Measurements from ENCODE around the gene PABPC1L. TPM values are rescaled to one million over a fixed set of nuclear protein-coding genes. Genes with fewer than 3 reads are reported as not detected.

The PABPC1L gene
- total RNA-seq, 6 experiments from 2014 or later: 8.7 to 40.2 (median 27.7) TPM

DNA sequence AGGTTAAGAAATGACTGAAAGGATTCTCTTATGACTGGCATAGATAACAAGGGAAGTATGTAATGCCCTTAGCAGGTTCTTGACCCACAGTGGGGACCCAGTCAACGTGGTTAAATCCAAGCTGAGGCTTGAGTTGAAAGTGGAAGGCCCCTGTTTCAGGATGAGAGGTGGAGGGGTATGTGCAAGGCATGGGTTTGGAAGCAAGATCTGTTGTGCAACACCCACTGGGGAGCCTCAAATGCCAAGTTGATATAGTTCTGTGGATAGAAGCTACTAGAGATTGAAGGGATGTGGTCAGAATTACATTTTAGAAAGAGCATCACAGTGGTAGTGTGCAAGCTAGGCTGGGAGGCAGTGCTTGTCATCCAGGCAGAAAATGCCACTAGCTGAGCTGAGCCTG, 5.1 kb downstream of the PABPC1L start:
- no peak overlapping the region for H3K27ac ChIP-seq
- no peaks in the 10 kb centered on the region for H3K27me3 ChIP-seq
- no peaks in the 10 kb centered on the region for H3K9me3 ChIP-seq
- no peak overlapping the region for H3K4me3 ChIP-seq
- TF ChIP-seq POLR2A (IDR thresholded peaks at IDR 0.05) (no peak), CTCF (IDR thresholded peaks at IDR 0.05) (no peak)
- peaks cover 0 to 4% (median 0%) of the 10 kb centered on the region in 4 donors for H3K36me3 ChIP-seq
- no peak for DNase-seq
- intact Hi-C loops (cut with DNase I): no loop called here
- no peak for ATAC-seq
- WGBS (ENCODE audit: insufficient coverage, low coverage, low lambda C conversion rate, missing lambda C conversion rate): 67% methylated on average over 1 of the region's 1 CpG
- H3K4me1 ChIP-seq: peaks cover 0 to 13% (median 0%) of the 10 kb centered on the region in 4 donors

GRCh38 chr20:44916586-44916985, 6.7 kb downstream of the PABPC1L start:
- WGBS (ENCODE audit: insufficient coverage, low coverage, low lambda C conversion rate, missing lambda C conversion rate): no CpG with 5 or more reads among the region's 12 CpGs
- no peaks in the 10 kb centered on the region for H3K9me3 ChIP-seq
- intact Hi-C loops (cut with DNase I): no loop called here
- TF ChIP-seq CTCF (IDR thresholded peaks at IDR 0.05) (no peak), POLR2A (IDR thresholded peaks at IDR 0.05) (no peak)
- no peak overlapping the region for H3K27ac ChIP-seq
- DNase-seq (no peak), ATAC-seq (no peak)
- peaks cover 0 to 4% (median 0%) of the 10 kb centered on the region in 4 donors for H3K36me3 ChIP-seq
- H3K4me1 ChIP-seq: peaks cover 0 to 4% (median 0%) of the 10 kb centered on the region in 4 donors
- no peaks in the 10 kb centered on the region for H3K27me3 ChIP-seq
- H3K4me3 ChIP-seq: no peak overlapping the region

DNA sequence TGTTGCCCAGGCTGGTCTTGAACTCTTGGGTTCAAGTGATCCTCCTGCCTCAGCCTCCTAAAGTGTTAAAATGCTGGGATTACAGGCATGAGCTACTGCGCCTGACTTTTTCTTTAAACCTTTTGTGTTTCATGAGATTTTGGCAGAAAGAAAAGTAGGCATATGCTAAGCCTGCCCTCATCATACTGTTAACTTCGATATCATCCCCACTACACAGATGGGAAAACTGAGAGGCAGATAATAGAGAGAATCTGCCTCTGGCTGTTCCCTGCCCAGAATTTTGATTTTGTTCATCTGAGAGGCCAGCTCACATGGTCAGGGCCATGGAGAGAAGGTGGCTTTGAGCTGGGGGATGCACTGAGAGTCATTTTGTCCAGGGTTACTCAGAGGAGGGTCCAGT, 7.5 kb downstream of the PABPC1L start:
- Histone ChIP-seq H3K4me1 (no peaks in the 10 kb centered on the region), H3K4me3 (no peak overlapping the region), H3K36me3 (peaks cover 0 to 4% (median 0%) of the 10 kb centered on the region in 4 donors), H3K27me3 (no peaks in the 10 kb centered on the region), H3K27ac (no peak overlapping the region), H3K9me3 (no peaks in the 10 kb centered on the region)
- 96% methylated on average over 2 of the region's 2 CpGs for WGBS (ENCODE audit: insufficient coverage, low coverage, low lambda C conversion rate, missing lambda C conversion rate)
- TF ChIP-seq POLR2A (IDR thresholded peaks at IDR 0.05): no peak
- DNase-seq (no peak), ATAC-seq (no peak)
- intact Hi-C loops (cut with DNase I): no loop called here

- intact Hi-C loops (cut with DNase I): no loop called here
- TF ChIP-seq POLR2A (IDR thresholded peaks at IDR 0.05): no peak
- no peak for TF ChIP-seq CTCF (IDR thresholded peaks at IDR 0.05)
- Histone ChIP-seq H3K27me3 (no peaks in the 10 kb centered on the region), H3K4me1 (no peaks in the 10 kb centered on the region), H3K4me3 (no peak overlapping the region), H3K9me3 (no peaks in the 10 kb centered on the region), H3K36me3 (no peaks in the 10 kb centered on the region), H3K27ac (no peak overlapping the region)
- ATAC-seq: no peak
- 100% methylated on average over 3 of the region's 3 CpGs for WGBS (ENCODE audit: insufficient coverage, low coverage, low lambda C conversion rate, missing lambda C conversion rate)
- DNase-seq: no peak
Observed at GRCh38 chr20:44918342-44918741, 8.5 kb downstream of the PABPC1L start.

DNA sequence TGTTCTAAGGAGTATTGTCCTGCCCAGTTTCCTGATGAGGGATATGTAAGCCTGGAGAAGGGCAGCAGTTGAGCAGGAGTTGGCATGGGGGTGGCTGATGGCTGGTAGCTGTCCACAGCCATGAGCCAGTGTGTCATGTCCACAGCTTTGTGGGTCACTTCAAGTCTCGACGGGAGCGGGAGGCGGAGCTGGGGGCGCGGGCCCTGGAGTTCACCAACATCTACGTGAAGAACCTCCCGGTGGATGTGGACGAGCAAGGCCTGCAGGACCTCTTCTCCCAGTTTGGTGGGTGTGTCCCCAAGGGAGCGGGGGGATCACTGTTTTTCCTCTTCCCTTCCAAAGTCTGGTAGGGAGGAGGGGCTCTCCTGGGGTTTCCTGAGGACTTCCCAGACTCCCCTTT, 8.9 kb downstream of the PABPC1L start:
- Histone ChIP-seq H3K4me1 (no peaks in the 10 kb centered on the region), H3K9me3 (no peaks in the 10 kb centered on the region), H3K27me3 (no peaks in the 10 kb centered on the region), H3K4me3 (no peak overlapping the region), H3K36me3 (no peaks in the 10 kb centered on the region), H3K27ac (no peak overlapping the region)
- ATAC-seq: no peak
- no CpG with 5 or more reads among the region's 10 CpGs for WGBS (ENCODE audit: insufficient coverage, low coverage, low lambda C conversion rate, missing lambda C conversion rate)
- TF ChIP-seq POLR2A (IDR thresholded peaks at IDR 0.05) (no peak), CTCF (IDR thresholded peaks at IDR 0.05) (no peak)
- DNase-seq: no peak
- intact Hi-C loops (cut with DNase I): no loop called here
